ENCODE results near the gene ALPP.

DNA sequence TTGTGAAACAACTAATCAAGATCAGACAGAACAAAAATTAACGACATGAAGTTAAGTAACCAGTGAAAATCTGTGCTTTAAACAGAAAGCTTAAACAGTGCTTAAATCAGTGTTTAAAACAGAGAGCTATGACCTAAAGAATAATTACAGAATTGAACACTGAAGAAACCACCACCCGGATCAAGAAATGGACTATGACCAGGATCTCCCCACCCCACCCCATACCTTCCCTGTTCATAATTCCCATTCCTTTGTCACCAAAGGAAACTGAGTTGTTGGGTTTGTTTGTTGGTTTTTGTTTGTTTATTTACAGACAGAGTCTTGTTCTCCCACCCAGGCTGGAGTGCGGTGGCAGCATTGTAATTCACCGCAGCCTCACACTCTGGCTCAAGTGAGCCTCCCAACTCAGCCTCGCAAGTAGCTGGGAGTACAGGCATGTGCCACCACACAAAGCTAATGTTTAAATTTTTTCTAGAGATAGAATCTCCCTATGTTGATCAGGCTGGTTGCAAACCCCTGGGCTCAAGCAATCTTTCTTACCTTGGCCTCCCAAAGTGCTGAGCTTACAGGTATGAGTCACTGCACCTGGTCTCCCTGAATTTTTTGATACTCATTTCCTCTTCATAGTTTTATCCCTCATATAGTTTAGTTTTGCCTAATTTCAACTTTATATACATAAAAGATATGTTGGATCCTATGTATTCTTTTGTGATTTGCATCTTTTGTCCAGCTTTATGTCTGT lies 19.9 kb downstream of the ALPP start:
- TF ChIP-seq CTCF (IDR thresholded peaks at IDR 0.05) (no peak), EZH2 (IDR thresholded peaks at IDR 0.05) (no peak)

All from neural progenitor cell (in vitro differentiated cells).